A673 (cell line): ENCODE results near the gene DTL. TPM values are rescaled to one million over a fixed set of nuclear protein-coding genes. Genes with fewer than 3 reads are reported as not detected.
A peak's percentile ranks its signal among the peaks of the same experiment; 100 is the strongest.

Source experiments
- BruUV-seq: library from RNA; stranded (reverse); fragments of 400-500 nt; replicated peaks from 2 replicates; lab custom pipeline; 2021; lab: Mats Ljungman, UMichigan
- CTCF ChIA-PET: fragments of 300-600 bp; sonication (Branson Sonifier 250); formaldehyde crosslinking; loops from one replicate; lab custom pipeline; 2022; ENCODE audit warnings: antibody characterized with exemption; lab: Charles Lee
- POLR2A ChIA-PET: fragments of 300-600 bp; sonication (Branson Sonifier 250); formaldehyde crosslinking; loops from one replicate; lab custom pipeline; 2022; ENCODE audit warnings: antibody characterized with exemption; ENCODE audit not compliant: low non-redundant PET; lab: Charles Lee
- DNase-seq: peaks from one replicate; pipeline ENCODE4 v3.0.0-alpha.2; 2015; ENCODE audit warnings: low spot score
- H3K27ac ChIP-seq: fragments of 200-600 bp; sonication (generic); 2 replicates; pipeline ENCODE4 v1.5.1; 2016; ENCODE audit warnings: mixed run types, low read depth, mild to moderate bottlenecking, mixed read lengths, antibody characterized with exemption, low read length; ENCODE audit not compliant: poor library complexity, severe bottlenecking
- H3K27me3 ChIP-seq: fragments of 200-600 bp; sonication (generic); replicated peaks from 2 replicates; pipeline ENCODE4 v1.6.1; 2017; ENCODE audit warnings: mixed run types, low read depth, mild to moderate bottlenecking, mixed read lengths, antibody characterized with exemption, low read length; ENCODE audit not compliant: insufficient read depth, poor library complexity
- H3K36me3 ChIP-seq: fragments of 200-600 bp; sonication (generic); 2 replicates; pipeline ENCODE4 v1.6.1; 2016; ENCODE audit warnings: mixed run types, mild to moderate bottlenecking, mixed read lengths, antibody characterized with exemption, low read length; ENCODE audit not compliant: insufficient read depth, poor library complexity, severe bottlenecking
- H3K4me1 ChIP-seq: fragments of 200-600 bp; sonication (generic); 2 replicates; pipeline ENCODE4 v1.6.1; 2017; ENCODE audit warnings: mixed run types, mild to moderate bottlenecking, mixed read lengths, antibody characterized with exemption, low read length; ENCODE audit not compliant: insufficient read depth, poor library complexity, severe bottlenecking
- H3K4me3 ChIP-seq: fragments of 200-600 bp; sonication (generic); 2 replicates; pipeline ENCODE4 v1.5.1; 2016; ENCODE audit warnings: low read depth, mixed run types, mild to moderate bottlenecking, mixed read lengths, low read length; ENCODE audit not compliant: poor library complexity, severe bottlenecking
- H3K9me3 ChIP-seq: fragments of 200-600 bp; sonication (generic); 2 replicates; pipeline ENCODE4 v1.6.1; 2016; ENCODE audit warnings: mixed run types, low read depth, mild to moderate bottlenecking, mixed read lengths, antibody characterized with exemption, low read length; ENCODE audit not compliant: poor library complexity, severe bottlenecking
- CTCF ChIP-seq: fragments of 300-800, 200-600 bp; sonication (generic); conservative IDR thresholded peaks from 2 replicates; pipeline ENCODE4 v1.5.1; 2017; ENCODE audit warnings: low read depth, mild to moderate bottlenecking, antibody characterized with exemption, low read length, moderate library complexity, mixed read lengths
- EZH2 ChIP-seq: fragments of 200-600 bp; sonication (generic); IDR thresholded peaks from 2 replicates; pipeline ENCODE4 v1.6.1; 2017; ENCODE audit warnings: borderline replicate concordance, low read depth, mild to moderate bottlenecking, mixed read lengths, antibody characterized with exemption, low read length; ENCODE audit not compliant: poor library complexity, severe bottlenecking
- intact Hi-C: fragments of 100-400 bp; cut with micrococcal nuclease; formaldehyde crosslinking; loops from one replicate; pipeline ENCODE4 v1.10.0; 2022; ENCODE audit not compliant: unreplicated experiment
- total RNA-seq: library from RNA; stranded (reverse); gene quantifications from 2 replicates; pipeline ENCODE4 v1.2.3, GENCODE V29; 2021

DTL gene
- total RNA-seq, 1 experiment from 2014 or later = 84.3 TPM

GRCh38 chr1:212037900-212038299 is 2.4 kb downstream of the DTL start:
- Histone ChIP-seq H3K27ac (no peak overlapping the region), H3K27me3 (no peaks in the 10 kb centered on the region), H3K9me3 (no peaks in the 10 kb centered on the region), H3K36me3 (peaks cover 15% of the 10 kb centered on the region), H3K4me3 (peak overlapping the region; percentile 75), H3K4me1 (peaks cover 20% of the 10 kb centered on the region)
- DNase-seq = no peak
- no TSS peak for BruUV-seq
- POLR2A ChIA-PET = no interaction called here
- TF ChIP-seq EZH2 (no peak), CTCF (no peak)
- CTCF ChIA-PET = no interaction called here
- intact Hi-C loops = loop anchor here (10.0 kb wide), 1 partner anchor 363 kb away; the partner anchor contains the start of gene NEK2

- TF ChIP-seq CTCF (no peak), EZH2 (no peak)
- H3K4me3 ChIP-seq = no peak overlapping the region
- peaks cover 32% of the 10 kb centered on the region for H3K36me3 ChIP-seq
- H3K27ac ChIP-seq = no peak overlapping the region
- H3K27me3 ChIP-seq = no peaks in the 10 kb centered on the region
- ChIA-PET POLR2A (interaction anchor here (0.7 kb wide), 1 partner anchor 366 kb away, joined by 3 read pairs; no protein-coding TSS in a partner anchor), CTCF (interaction anchor here (0.6 kb wide), 1 partner anchor 327 kb away, joined by 3 read pairs; no protein-coding TSS in a partner anchor)
- DNase-seq = no peak
- H3K9me3 ChIP-seq = no peaks in the 10 kb centered on the region
- no TSS peak for BruUV-seq
- H3K4me1 ChIP-seq = peaks cover 20% of the 10 kb centered on the region
- intact Hi-C loops = loop anchor here (10.0 kb wide), 1 partner anchor 365 kb away; the partner anchor contains the start of gene NEK2
Measured at GRCh38 chr1:212039622-212040021, 4.1 kb downstream of the DTL start.

- peaks cover 20% of the 10 kb centered on the region for H3K4me1 ChIP-seq
- no peak for DNase-seq
- H3K9me3 ChIP-seq = no peaks in the 10 kb centered on the region
- H3K4me3 ChIP-seq = no peak overlapping the region
- intact Hi-C loops = no loop called here
- POLR2A ChIA-PET = no interaction called here
- TF ChIP-seq EZH2 = no peak
- no peak for TF ChIP-seq CTCF
- H3K27me3 ChIP-seq = no peaks in the 10 kb centered on the region
- CTCF ChIA-PET = no interaction called here
- H3K36me3 ChIP-seq = peaks cover 44% of the 10 kb centered on the region
- no TSS peak for BruUV-seq
- no peak overlapping the region for H3K27ac ChIP-seq
Measured at GRCh38 chr1:212040629-212041412, 5.3 kb downstream of the DTL start.
